IMR-90 (cell line): ENCODE measurements around the gene TASOR. TPM values are rescaled to one million over a fixed set of nuclear protein-coding genes. Genes with fewer than 3 reads are reported as not detected.

Experiments used
- ATAC-seq: fragments of 200-7000 bp; cut with Tn5 transposase; 2 replicates; pipeline ENCODE4 v1.9.1; 2020; ENCODE audit warnings: low read depth, mild to moderate bottlenecking, moderate library complexity
- BruUV-seq: library from RNA; stranded (reverse); fragments of 400-500 nt; replicated peaks from 2 replicates; lab custom pipeline; 2021; lab: Mats Ljungman, UMichigan
- CTCF ChIA-PET: fragments of 300-600 bp; formaldehyde crosslinking; extraction: SDS; loops from one replicate; lab custom pipeline; 2021; ENCODE audit warnings: antibody characterized with exemption; lab: Yijun Ruan, JAX
- POLR2A ChIA-PET: fragments of 300-600 bp; sonication (Branson Sonifier 250); formaldehyde crosslinking; loops from one replicate; lab custom pipeline; 2022; ENCODE audit warnings: antibody characterized with exemption; ENCODE audit not compliant: unreplicated experiment; lab: Charles Lee
- DNase-seq: peaks from one replicate; pipeline ENCODE4 v3.0.0; 2013
- H2AFZ ChIP-seq: replicated peaks from 2 replicates; pipeline ENCODE3; 2013; ENCODE audit warnings: low read length, mild to moderate bottlenecking; ENCODE audit not compliant: poor library complexity
- H2AK5ac ChIP-seq: 2 replicates; pipeline ENCODE4 v1.6.1; 2013; ENCODE audit warnings: low read depth, low read length, inconsistent platforms
- H2AK9ac ChIP-seq: replicated peaks from 2 replicates; pipeline ENCODE3; 2013; ENCODE audit warnings: mild to moderate bottlenecking, low read depth, low read length, moderate library complexity; ENCODE audit not compliant: poor library complexity
- H2BK120ac ChIP-seq: 2 replicates; pipeline ENCODE4 v1.6.1; 2013; ENCODE audit warnings: low read depth, low read length, inconsistent platforms
- H2BK15ac ChIP-seq: 3 replicates; pipeline ENCODE4 v1.6.1; 2013; ENCODE audit warnings: low read depth, low read length, inconsistent platforms
- H2BK20ac ChIP-seq: 2 replicates; pipeline ENCODE4 v1.6.1; 2013; ENCODE audit warnings: low read depth, mild to moderate bottlenecking, inconsistent platforms, low read length, moderate library complexity
- H2BK5ac ChIP-seq: 2 replicates; pipeline ENCODE4 v1.6.1; 2013; ENCODE audit warnings: mild to moderate bottlenecking, low read depth, low read length, inconsistent platforms; ENCODE audit not compliant: poor library complexity, severe bottlenecking
- H3K14ac ChIP-seq: replicated peaks from 2 replicates; pipeline ENCODE4 v1.6.1; 2013; ENCODE audit warnings: low read depth, low read length, inconsistent platforms
- H3K18ac ChIP-seq: 2 replicates; pipeline ENCODE4 v1.6.1; 2013; ENCODE audit warnings: low read depth, low read length, control low read depth
- H3K23ac ChIP-seq: 2 replicates; pipeline ENCODE4 v1.6.1; 2013; ENCODE audit warnings: low read depth, low read length, inconsistent platforms
- H3K27ac ChIP-seq: 2 replicates; pipeline ENCODE4 v1.5.1; 2013; ENCODE audit warnings: mild to moderate bottlenecking, control low read depth, low read length; ENCODE audit not compliant: insufficient read depth
- H3K27me3 ChIP-seq: 2 replicates; pipeline ENCODE4 v1.6.1; 2013; ENCODE audit warnings: low read length; ENCODE audit not compliant: control insufficient read depth, insufficient read depth
- H3K36me3 ChIP-seq: 2 replicates; pipeline ENCODE4 v1.6.1; 2013; ENCODE audit warnings: low read length, mixed read lengths; ENCODE audit not compliant: control insufficient read depth, insufficient read depth
- H3K4ac ChIP-seq: 2 replicates; pipeline ENCODE4 v1.6.1; 2013; ENCODE audit warnings: low read depth, low read length, inconsistent platforms
- H3K4me1 ChIP-seq: 2 replicates; pipeline ENCODE4 v1.6.1; 2013; ENCODE audit warnings: low read length, mixed read lengths; ENCODE audit not compliant: control insufficient read depth, insufficient read depth
- H3K4me2 ChIP-seq: 2 replicates; pipeline ENCODE4 v1.6.1; 2013; ENCODE audit warnings: low read depth, mild to moderate bottlenecking, control low read depth, low read length, moderate library complexity
- H3K4me3 ChIP-seq: 2 replicates; pipeline ENCODE4 v1.5.1; 2013; ENCODE audit warnings: low read depth, mild to moderate bottlenecking, control low read depth, low read length, moderate library complexity; ENCODE audit not compliant: insufficient read depth
- H3K56ac ChIP-seq: 2 replicates; pipeline ENCODE4 v1.6.1; 2013; ENCODE audit warnings: low read length, inconsistent platforms; ENCODE audit not compliant: insufficient read depth; ENCODE audit errors: extremely low read depth
- H3K79me1 ChIP-seq, 2 experiments: 2 replicates each; pipeline ENCODE4 v1.6.1; 2013; ENCODE audit warnings: low read length in 2 of 2, inconsistent platforms in 1 of 2, low read depth in 1 of 2
- H3K9ac ChIP-seq: 2 replicates; pipeline ENCODE4 v1.6.1; 2013; ENCODE audit warnings: low read depth, low read length, control low read depth
- H3K9me1 ChIP-seq: 2 replicates; pipeline ENCODE4 v1.6.1; 2013; ENCODE audit warnings: low read length, inconsistent platforms; ENCODE audit not compliant: insufficient read depth
- H3K9me3 ChIP-seq: 2 replicates; pipeline ENCODE4 v1.6.1; 2013; ENCODE audit warnings: low read length; ENCODE audit not compliant: control insufficient read depth, insufficient read depth
- H4K20me1 ChIP-seq: 2 replicates; pipeline ENCODE4 v1.6.1; 2013; ENCODE audit warnings: low read length, inconsistent platforms; ENCODE audit not compliant: insufficient read depth
- H4K5ac ChIP-seq: 2 replicates; pipeline ENCODE4 v1.6.1; 2013; ENCODE audit warnings: mild to moderate bottlenecking, low read depth, low read length, control low read depth
- H4K8ac ChIP-seq, 2 experiments: 2 replicates each; pipeline ENCODE4 v1.6.1; 2013; ENCODE audit warnings: low read depth in 2 of 2, low read length in 2 of 2, control low read depth in 1 of 2, inconsistent platforms in 1 of 2
- H4K91ac ChIP-seq: 2 replicates; pipeline ENCODE4 v1.6.1; 2013; ENCODE audit warnings: low read depth, low read length, inconsistent platforms; ENCODE audit not compliant: insufficient read depth
- CHD1 ChIP-seq: IDR thresholded peaks from 2 replicates; pipeline ENCODE4 v1.6.1; 2012; ENCODE audit warnings: low read depth, low read length, improper control_type of control experiment
- MAZ ChIP-seq: IDR thresholded peaks from 2 replicates; pipeline ENCODE4 v1.6.1; 2012; ENCODE audit warnings: low read depth, mild to moderate bottlenecking, low read length, improper control_type of control experiment, moderate library complexity, borderline replicate concordance
- MXI1 ChIP-seq: IDR thresholded peaks from 2 replicates; pipeline ENCODE4 v1.6.1; 2012; ENCODE audit warnings: low read depth, mild to moderate bottlenecking, low read length, moderate library complexity, borderline replicate concordance
- NFE2L2 ChIP-seq: fragments of 150-350 bp; IDR thresholded peaks from 2 replicates; pipeline ENCODE4 v1.6.1; 2016; ENCODE audit warnings: low read depth, mild to moderate bottlenecking, low read length
- POLR2A ChIP-seq: IDR thresholded peaks from 2 replicates; pipeline ENCODE4 v1.6.1; 2012; ENCODE audit warnings: mild to moderate bottlenecking, low read depth, low read length
- RCOR1 ChIP-seq: IDR thresholded peaks from 2 replicates; pipeline ENCODE4 v1.6.1; 2012; ENCODE audit warnings: mild to moderate bottlenecking, low read length, improper control_type of control experiment; ENCODE audit not compliant: insufficient replicate concordance
- SMC3 ChIP-seq: fragments of 150-350 bp; IDR thresholded peaks from 2 replicates; pipeline ENCODE4 v1.6.1; 2016; ENCODE audit warnings: low read depth, mild to moderate bottlenecking, antibody characterized with exemption, low read length, moderate library complexity
- WGBS, 2 experiments: methylation state at CpG; one replicate each; pipeline versions ENCODE4 v1.1.5 to v1.1.7; 2013; ENCODE audit warnings: missing lambda C conversion rate in 2 of 2; ENCODE audit not compliant: insufficient read length in 1 of 2; ENCODE audit errors: extremely low coverage in 2 of 2; 5-methylcytosine and 5-hydroxymethylcytosine counted together
- dilution Hi-C: fragments of 300-500 bp; cut with HindIII; formaldehyde crosslinking; loops from one replicate; pipeline ENCODE4 v1.14.3; 2018; ENCODE audit warnings: low sequenced_read_pairs; ENCODE audit not compliant: unreplicated experiment
- in situ Hi-C: fragments of 300-500 bp; cut with MboI; formaldehyde crosslinking; loops from 3 replicates; pipeline ENCODE4 v1.14.3; 2019; ENCODE audit warnings: low sequenced_read_pairs, inconsistent platforms, mixed read lengths
- intact Hi-C: fragments of 100-400 bp; cut with micrococcal nuclease; formaldehyde crosslinking; loops from 2 replicates; pipeline ENCODE4 v1.10.0; 2022
- polyA plus RNA-seq, 3 experiments: library from polyadenylated mRNA; depleted of rRNA; stranded (reverse); fragments of >200 nt; gene quantifications; 2 replicates each; pipeline ENCODE4 v1.2.3, GENCODE V29; 2012; ENCODE audit warnings: low replicate concordance in 1 of 3
- total RNA-seq: library from RNA; depleted of rRNA; stranded (reverse); fragments of >200 nt; gene quantifications from 2 replicates; pipeline ENCODE4 v1.2.3, GENCODE V29; 2012
- TF ChIP-seq, protein P1 (sequence below): conservative IDR thresholded peaks from 2 replicates; pipeline ENCODE4 v1.5.1; 2012; ENCODE audit warnings: mild to moderate bottlenecking, low read depth, low read length, improper control_type of control experiment

Gene TASOR
- total and polyA plus RNA-seq, 2 of the 4 experiments (the other 2 are of a cell fraction), result 13.3 to 28.5 TPM

DNA sequence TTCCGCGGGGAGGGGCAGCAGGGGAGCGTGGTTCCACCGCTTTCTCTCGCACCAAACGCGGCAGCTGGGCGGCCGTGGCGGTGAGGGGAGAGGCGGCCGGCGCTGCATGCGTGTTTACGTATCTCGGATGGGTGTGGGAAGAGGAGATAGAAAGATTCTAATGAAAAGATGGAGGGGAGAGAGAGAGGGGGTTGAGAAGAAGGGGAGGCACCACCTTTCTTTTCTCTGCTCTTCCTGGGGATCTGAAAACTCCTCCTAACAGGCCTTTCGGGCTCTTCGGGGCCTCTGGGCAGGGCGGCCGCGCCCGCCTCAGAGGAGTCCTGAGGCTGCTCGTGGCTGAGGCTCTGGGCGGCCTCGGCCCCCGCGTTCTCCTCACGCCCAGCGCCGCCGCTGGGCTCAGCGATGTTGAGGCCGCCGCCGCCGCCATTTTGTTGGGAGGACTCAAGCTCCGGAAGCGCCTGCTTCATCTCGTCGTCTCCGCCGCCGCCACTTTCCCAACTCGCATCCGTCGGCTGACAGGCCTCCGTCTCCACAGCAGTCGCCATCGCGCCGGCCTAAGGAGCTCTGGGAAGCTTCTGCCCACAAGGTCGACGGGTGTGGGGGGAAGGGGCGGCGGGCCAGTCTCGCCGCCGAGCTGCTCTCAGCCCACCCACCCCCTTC is 473 bp downstream of the TASOR start:
- DNase-seq, result peak; percentile 70
- Histone ChIP-seq H3K27ac (peak overlapping the region; percentile 99), H2BK5ac (peak overlapping the region; percentile 90), H2AK5ac (peak overlapping the region; percentile 91; the same call in 1 of the 2 replicates), H4K5ac (peak overlapping the region; percentile 87), H2AFZ (peak overlapping the region; percentile 96), H3K79me1 (peaks cover 15 to 29% of the 10 kb centered on the region in 2 experiments), H3K36me3 (peaks cover 3% of the 10 kb centered on the region), H3K14ac (peak overlapping the region; percentile 89), H4K8ac (peak overlapping the region; percentile 84 to 97), H4K20me1 (no peaks in the 10 kb centered on the region; the same call in 1 of the 2 replicates), H3K4me2 (peak overlapping the region; percentile 99), H3K9me3 (peaks cover 7% of the 10 kb centered on the region), H2BK15ac (peak overlapping the region; percentile 21; the same call in 1 of the 3 replicates), H3K4me3 (peak overlapping the region; percentile 90), H3K27me3 (no peaks in the 10 kb centered on the region), H2BK120ac (peak overlapping the region; percentile 65), H3K4ac (peak overlapping the region; percentile 94), H3K18ac (peak overlapping the region; percentile 95), H3K23ac (peak overlapping the region; percentile 98), H4K91ac (peak overlapping the region; percentile 90), H3K56ac (peak overlapping the region; percentile 75), H3K4me1 (no peaks in the 10 kb centered on the region), H2AK9ac (peak overlapping the region; percentile 96), H3K9me1 (no peaks in the 10 kb centered on the region), H3K9ac (peak overlapping the region; percentile 96), H2BK20ac (no peak overlapping the region)
- in situ Hi-C loops, result no loop called here
- CTCF ChIA-PET, result interaction anchor here (0.7 kb wide), 2 partner anchors 540 to 1272 kb away, joined by 3 to 4 read pairs; no protein-coding TSS in a partner anchor
- intact Hi-C loops, result no loop called here
- POLR2A ChIA-PET, result interaction anchor here (0.5 to 0.6 kb wide), 2 partner anchors 514 to 527 kb away, joined by 3 read pairs; no protein-coding TSS in a partner anchor
- peak; percentile 81 for ATAC-seq
- TF ChIP-seq, protein P1, sequence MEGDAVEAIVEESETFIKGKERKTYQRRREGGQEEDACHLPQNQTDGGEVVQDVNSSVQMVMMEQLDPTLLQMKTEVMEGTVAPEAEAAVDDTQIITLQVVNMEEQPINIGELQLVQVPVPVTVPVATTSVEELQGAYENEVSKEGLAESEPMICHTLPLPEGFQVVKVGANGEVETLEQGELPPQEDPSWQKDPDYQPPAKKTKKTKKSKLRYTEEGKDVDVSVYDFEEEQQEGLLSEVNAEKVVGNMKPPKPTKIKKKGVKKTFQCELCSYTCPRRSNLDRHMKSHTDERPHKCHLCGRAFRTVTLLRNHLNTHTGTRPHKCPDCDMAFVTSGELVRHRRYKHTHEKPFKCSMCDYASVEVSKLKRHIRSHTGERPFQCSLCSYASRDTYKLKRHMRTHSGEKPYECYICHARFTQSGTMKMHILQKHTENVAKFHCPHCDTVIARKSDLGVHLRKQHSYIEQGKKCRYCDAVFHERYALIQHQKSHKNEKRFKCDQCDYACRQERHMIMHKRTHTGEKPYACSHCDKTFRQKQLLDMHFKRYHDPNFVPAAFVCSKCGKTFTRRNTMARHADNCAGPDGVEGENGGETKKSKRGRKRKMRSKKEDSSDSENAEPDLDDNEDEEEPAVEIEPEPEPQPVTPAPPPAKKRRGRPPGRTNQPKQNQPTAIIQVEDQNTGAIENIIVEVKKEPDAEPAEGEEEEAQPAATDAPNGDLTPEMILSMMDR, result 0 out of 2 replicates have a peak, but pooled peaks have one; percentile 1
- TF ChIP-seq MXI1 (no peak), POLR2A (peak; percentile 88), SMC3 (no peak), RCOR1 (no peak), CHD1 (no peak), MAZ (0 out of 2 replicates have a peak, but pooled peaks have one; percentile 52), NFE2L2 (no peak)
- dilution Hi-C loops, result no loop called here
- 0% methylated on average over 1 of the region's 58 CpGs; no CpG with 5 or more reads in 1 of the 2 experiments for WGBS, 2 experiments
- BruUV-seq, result no TSS peak
